ENCODE data around the gene EXD3. TPM values are rescaled to one million over a fixed set of nuclear protein-coding genes. Genes with fewer than 3 reads are reported as not detected.

EXD3 gene
- polyA plus RNA-seq, 2 of the 4 experiments (the other 2 are of a cell fraction), result 3.4 to 4.5 TPM

- TF ChIP-seq ATOH8 (CRISPR knock-in tag; IDR thresholded peaks at IDR 0.05; ENCODE audit: low read depth) (no peak), ZFP36 (IDR thresholded peaks at IDR 0.05; ENCODE audit: borderline replicate concordance, partially characterized antibody) (no peak)
These were observed 68.7 kb downstream of the EXD3 start (continued) for GRCh38 chr9:137354153-137354844.

- ChIA-PET POLR2A (no interaction called here), CTCF (interaction anchor here (1.0 to 1.7 kb wide), 3 partner anchors 7 to 120 kb away, joined by 3 read pairs; no protein-coding TSS in a partner anchor)
- H3K4me1 ChIP-seq, result no peaks in the 10 kb centered on the region
- no peak overlapping the region for H3K27ac ChIP-seq
- whole genome bisulfite sequencing (ENCODE audit: missing lambda C conversion rate), result 82% methylated on average over 28 of the region's 43 CpGs
- no peak overlapping the region for H3K4me3 ChIP-seq
- DNase-seq (ENCODE audit: low read depth in 1 of 2, low spot score in 1 of 2) (no peak), FAIRE-seq (no peak), ATAC-seq (no peak)
- no peak for TF ChIP-seq ATOH8 (CRISPR knock-in tag; IDR thresholded peaks at IDR 0.05; ENCODE audit: low read depth)
- no peak for TF ChIP-seq JUNB (IDR thresholded peaks at IDR 0.05)
- TF ChIP-seq SMC3 (IDR thresholded peaks at IDR 0.05), result no peak
- TF ChIP-seq KDM5A (IDR thresholded peaks at IDR 0.05), result no peak
- no peak for TF ChIP-seq ZSCAN20 (CRISPR knock-in tag; IDR thresholded peaks at IDR 0.05)
- no peak for TF ChIP-seq ZC3H11A (IDR thresholded peaks at IDR 0.05)
- TF ChIP-seq EHF (CRISPR knock-in tag; IDR thresholded peaks at IDR 0.05), result no peak
- TF ChIP-seq BCL3 (IDR thresholded peaks at IDR 0.05), result no peak
- TF ChIP-seq TFCP2L1 (CRISPR knock-in tag; IDR thresholded peaks at IDR 0.05), result no peak
- TF ChIP-seq CEBPB (IDR thresholded peaks at IDR 0.05), result no peak
- no peak for TF ChIP-seq USF2 (IDR thresholded peaks at IDR 0.05)
- TF ChIP-seq ZNF302 (CRISPR knock-in tag; IDR thresholded peaks at IDR 0.05), result no peak
- no peak for TF ChIP-seq POLR2AphosphoS2 (conservative IDR thresholded peaks at IDR 0.05; ENCODE audit: low read length)
- no peak for TF ChIP-seq ELK1 (IDR thresholded peaks at IDR 0.05; ENCODE audit: low read depth, low read length)
- TF ChIP-seq FOXS1 (CRISPR knock-in tag; IDR thresholded peaks at IDR 0.05), result no peak
- H3K9me3 ChIP-seq, result peaks cover 32% of the 10 kb centered on the region
- no peak overlapping the region for H3K4me2 ChIP-seq
These were observed 69.5 kb downstream of the EXD3 start for GRCh38 chr9:137353223-137354152.
